ENCODE measurements around the gene CMTM4.
"Not testable (repeated sequence)": the region's sequence is repeated elsewhere in the genome, so short reads cannot be mapped to it uniquely, and the experiment has no call there.

Gene CMTM4

DNA sequence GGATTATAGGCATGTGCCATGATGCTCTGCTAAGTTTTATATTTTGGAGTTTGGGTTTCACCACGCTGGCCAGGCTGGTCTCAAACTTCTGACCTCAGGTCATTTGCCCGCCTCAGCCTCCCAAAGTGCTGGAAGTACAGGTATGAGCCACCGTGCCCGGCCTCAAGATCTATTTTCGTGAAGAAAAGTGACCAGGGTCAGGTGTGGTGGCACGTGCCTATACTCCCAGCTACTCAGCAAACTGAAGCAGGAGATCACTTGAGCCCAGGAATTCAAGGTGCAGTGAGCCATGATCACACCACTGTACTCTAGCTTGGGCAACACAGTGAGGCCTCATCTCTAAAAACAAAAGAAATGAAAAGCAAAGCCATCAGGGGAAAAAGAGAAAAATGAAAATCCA is 18.7 kb downstream of the CMTM4 start:
- Histone ChIP-seq H3K4me1 (ENCODE audit: control insufficient read depth in 5 of 5, insufficient read depth in 5 of 5, low read length in 5 of 5) (no peaks in the 10 kb centered on the region), H3K36me3 (ENCODE audit: control insufficient read depth in 5 of 5, insufficient read depth in 5 of 5, low read length in 5 of 5) (peaks cover 0 to 3% (median 0%) of the 10 kb centered on the region in 5 donors), H3K27me3 (ENCODE audit: control insufficient read depth in 5 of 5, insufficient read depth in 4 of 5, low read length in 5 of 5) (no peaks in the 10 kb centered on the region), H3K9ac (ENCODE audit: low read length in 5 of 5) (no peak overlapping the region), H3K4me3 (ENCODE audit: low read depth in 1 of 5, low read length in 5 of 5) (no peak overlapping the region), H3K27ac (ENCODE audit: low read depth, low read length) (no peak overlapping the region), H3K9me3 (ENCODE audit: control insufficient read depth in 5 of 5, low read length in 5 of 5) (no peaks in the 10 kb centered on the region)

DNA sequence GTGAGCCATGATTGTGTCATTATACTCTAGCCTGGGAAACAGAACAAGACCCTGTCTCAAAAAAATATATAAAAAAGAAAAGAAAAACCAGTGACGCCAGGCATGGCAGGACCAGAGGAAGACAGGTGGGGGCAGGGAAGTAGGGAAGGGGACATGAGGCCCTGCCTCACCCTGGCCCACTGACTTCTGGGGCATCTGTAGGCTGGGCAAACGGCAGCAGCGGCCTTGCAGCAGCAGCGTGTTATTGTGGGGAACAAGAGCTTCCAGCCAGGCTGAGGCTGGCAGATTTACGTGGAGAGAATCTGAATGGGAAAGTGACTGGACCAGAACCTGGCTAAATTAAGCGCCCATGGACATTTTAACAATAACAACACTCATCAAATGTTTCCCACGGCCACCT is 19.4 kb downstream of the CMTM4 start:
- Histone ChIP-seq H3K9ac (ENCODE audit: low read length in 5 of 5) (no peak overlapping the region), H3K4me3 (ENCODE audit: low read depth in 1 of 5, low read length in 5 of 5) (no peak overlapping the region), H3K27ac (ENCODE audit: low read depth, low read length) (no peak overlapping the region), H3K9me3 (ENCODE audit: control insufficient read depth in 5 of 5, low read length in 5 of 5) (no peaks in the 10 kb centered on the region), H3K27me3 (ENCODE audit: control insufficient read depth in 5 of 5, insufficient read depth in 4 of 5, low read length in 5 of 5) (no peaks in the 10 kb centered on the region), H3K4me1 (ENCODE audit: control insufficient read depth in 5 of 5, insufficient read depth in 5 of 5, low read length in 5 of 5) (no peaks in the 10 kb centered on the region), H3K36me3 (ENCODE audit: control insufficient read depth in 5 of 5, insufficient read depth in 5 of 5, low read length in 5 of 5) (peaks cover 0 to 3% (median 0%) of the 10 kb centered on the region in 5 donors)

DNA sequence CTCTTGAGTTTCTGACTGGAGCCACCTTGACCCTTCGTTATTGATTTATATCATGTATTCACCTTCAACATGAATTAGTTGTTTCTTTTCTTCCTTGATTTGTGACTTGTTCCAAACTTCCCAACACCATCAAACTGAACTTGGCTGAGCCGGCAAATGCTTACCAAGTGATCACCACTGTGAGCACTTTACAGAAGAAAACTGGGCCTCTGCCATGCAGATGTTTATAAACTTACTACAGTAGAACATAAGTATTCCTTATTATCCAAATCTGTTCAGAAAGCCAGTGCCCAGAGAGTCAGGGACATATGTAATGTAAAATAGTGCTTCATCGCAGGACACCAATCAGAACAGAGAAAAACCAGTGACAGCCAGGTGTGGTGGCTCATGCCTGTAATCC is 19.9 kb downstream of the CMTM4 start:
- Histone ChIP-seq H3K4me1 (ENCODE audit: control insufficient read depth in 5 of 5, insufficient read depth in 5 of 5, low read length in 5 of 5) (no peaks in the 10 kb centered on the region), H3K27ac (ENCODE audit: low read depth, low read length) (no peak overlapping the region), H3K36me3 (ENCODE audit: control insufficient read depth in 5 of 5, insufficient read depth in 5 of 5, low read length in 5 of 5) (peaks cover 0 to 3% (median 0%) of the 10 kb centered on the region in 5 donors), H3K9ac (ENCODE audit: low read length in 5 of 5) (no peak overlapping the region), H3K27me3 (ENCODE audit: control insufficient read depth in 5 of 5, insufficient read depth in 4 of 5, low read length in 5 of 5) (no peaks in the 10 kb centered on the region), H3K4me3 (ENCODE audit: low read depth in 1 of 5, low read length in 5 of 5) (no peak overlapping the region), H3K9me3 (ENCODE audit: control insufficient read depth in 5 of 5, low read length in 5 of 5) (no peaks in the 10 kb centered on the region)

DNA sequence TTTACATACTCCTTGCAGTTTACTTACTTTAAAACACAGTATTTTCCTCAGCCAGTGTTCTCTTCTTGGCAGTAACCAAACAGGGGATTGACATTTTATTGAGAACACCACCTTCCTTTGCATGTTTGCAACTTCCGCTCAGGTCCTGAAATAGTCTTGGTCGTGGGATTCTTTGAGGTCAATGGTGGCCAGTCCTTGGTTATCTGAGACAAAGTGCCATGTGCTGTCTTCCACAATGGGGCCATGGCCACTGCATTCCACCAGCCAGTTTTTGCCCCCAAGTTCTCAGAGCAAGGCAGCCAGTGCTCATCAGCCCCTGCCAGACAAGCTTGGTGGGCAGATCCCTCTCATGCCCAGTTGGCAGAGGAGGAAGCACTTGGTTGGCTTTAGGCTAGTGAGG is 22.9 kb downstream of the CMTM4 start:
- Histone ChIP-seq H3K36me3 (ENCODE audit: control insufficient read depth in 5 of 5, insufficient read depth in 5 of 5, low read length in 5 of 5) (peaks cover 0 to 3% (median 0%) of the 10 kb centered on the region in 5 donors), H3K27ac (ENCODE audit: low read depth, low read length) (no peak overlapping the region), H3K4me3 (ENCODE audit: low read depth in 1 of 5, low read length in 5 of 5) (no peak overlapping the region), H3K27me3 (ENCODE audit: control insufficient read depth in 5 of 5, insufficient read depth in 4 of 5, low read length in 5 of 5) (no peaks in the 10 kb centered on the region), H3K9ac (ENCODE audit: low read length in 5 of 5) (no peak overlapping the region), H3K4me1 (ENCODE audit: control insufficient read depth in 5 of 5, insufficient read depth in 5 of 5, low read length in 5 of 5) (no peaks in the 10 kb centered on the region), H3K9me3 (ENCODE audit: control insufficient read depth in 5 of 5, low read length in 5 of 5) (no peaks in the 10 kb centered on the region)

DNA sequence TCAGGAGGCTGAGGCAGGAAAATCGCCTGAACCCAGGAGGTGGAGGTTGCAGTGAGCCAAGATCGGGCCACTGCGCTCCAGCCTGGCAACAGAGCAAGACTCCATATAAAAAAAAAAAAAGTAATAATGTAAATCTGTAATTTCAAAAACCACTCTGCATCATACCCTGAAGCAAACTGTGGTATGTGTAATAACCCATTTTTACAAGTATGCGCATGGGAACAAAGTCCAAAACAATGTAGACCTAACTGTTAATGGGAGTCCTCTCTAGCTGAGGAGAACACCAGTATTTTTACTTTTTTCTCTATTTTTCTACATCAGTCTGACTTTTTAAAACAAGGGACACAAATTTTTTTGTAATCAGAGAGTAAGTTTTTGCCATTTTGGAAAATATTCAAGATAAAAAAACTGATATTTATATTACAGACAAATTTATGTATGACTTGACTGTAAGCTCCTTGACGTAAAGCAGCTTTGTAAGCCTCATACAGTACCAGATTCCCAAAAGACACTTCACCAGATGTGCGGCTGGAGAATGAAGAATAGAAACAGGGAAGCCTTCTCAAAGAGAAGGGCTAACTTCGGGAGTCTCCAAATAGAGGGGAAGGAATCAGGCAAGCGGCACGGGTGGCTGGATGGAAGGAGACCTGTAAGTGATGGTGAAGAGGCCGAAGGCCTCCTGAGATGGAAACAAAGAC is 25.7 kb downstream of the CMTM4 start:
- Histone ChIP-seq H3K27ac (ENCODE audit: low read depth, low read length) (no peak overlapping the region), H3K27me3 (ENCODE audit: control insufficient read depth in 5 of 5, insufficient read depth in 4 of 5, low read length in 5 of 5) (no peaks in the 10 kb centered on the region), H3K9ac (ENCODE audit: low read length in 5 of 5) (no peak overlapping the region), H3K4me3 (ENCODE audit: low read depth in 1 of 5, low read length in 5 of 5) (no peak overlapping the region), H3K4me1 (ENCODE audit: control insufficient read depth in 5 of 5, insufficient read depth in 5 of 5, low read length in 5 of 5) (no peaks in the 10 kb centered on the region), H3K36me3 (ENCODE audit: control insufficient read depth in 5 of 5, insufficient read depth in 5 of 5, low read length in 5 of 5) (no peaks in the 10 kb centered on the region), H3K9me3 (ENCODE audit: control insufficient read depth in 5 of 5, low read length in 5 of 5) (no peaks in the 10 kb centered on the region)

DNA sequence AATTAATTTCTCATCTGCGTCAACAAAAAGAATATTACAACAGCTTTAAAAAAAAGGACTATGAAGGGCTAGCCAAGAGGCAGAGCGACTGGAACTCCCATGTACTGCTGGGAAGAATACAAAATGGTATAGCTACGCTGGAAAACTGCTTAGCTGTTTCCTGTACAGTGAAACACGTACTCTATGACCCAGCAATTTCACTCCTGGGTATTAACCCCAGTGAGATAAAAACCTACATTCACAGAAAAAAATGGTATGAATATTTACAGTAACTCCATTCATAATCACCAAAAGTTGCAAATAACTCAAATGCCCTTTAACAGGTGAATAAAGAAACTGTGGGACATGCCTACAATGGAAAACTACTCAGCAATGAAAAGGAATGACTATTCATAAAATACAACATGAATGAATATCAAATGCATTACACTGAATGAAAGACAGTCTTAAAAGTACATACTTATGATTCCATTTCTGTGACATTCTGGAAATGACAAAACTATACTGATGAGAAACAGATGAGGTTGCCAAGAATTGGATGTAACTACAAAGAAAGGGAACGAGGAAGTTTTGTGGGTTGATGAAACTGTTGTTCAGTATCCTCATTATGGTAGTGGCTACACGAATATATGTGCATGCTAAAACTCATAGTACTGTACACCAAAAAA is 27.6 kb downstream of the CMTM4 start:
- H3K4me3 ChIP-seq (ENCODE audit: low read depth in 1 of 5, low read length in 5 of 5): no peak overlapping the region
- H3K4me1 ChIP-seq (ENCODE audit: control insufficient read depth in 5 of 5, insufficient read depth in 5 of 5, low read length in 5 of 5): no peaks in the 10 kb centered on the region
- no peaks in the 10 kb centered on the region for H3K27me3 ChIP-seq (ENCODE audit: control insufficient read depth in 5 of 5, insufficient read depth in 4 of 5, low read length in 5 of 5)
- H3K9ac ChIP-seq (ENCODE audit: low read length in 5 of 5): no peak overlapping the region
- H3K9me3 ChIP-seq (ENCODE audit: control insufficient read depth in 5 of 5, low read length in 5 of 5): no peaks in the 10 kb centered on the region
- no peaks in the 10 kb centered on the region for H3K36me3 ChIP-seq (ENCODE audit: control insufficient read depth in 5 of 5, insufficient read depth in 5 of 5, low read length in 5 of 5)
- H3K27ac ChIP-seq (ENCODE audit: low read depth, low read length): no peak overlapping the region

DNA sequence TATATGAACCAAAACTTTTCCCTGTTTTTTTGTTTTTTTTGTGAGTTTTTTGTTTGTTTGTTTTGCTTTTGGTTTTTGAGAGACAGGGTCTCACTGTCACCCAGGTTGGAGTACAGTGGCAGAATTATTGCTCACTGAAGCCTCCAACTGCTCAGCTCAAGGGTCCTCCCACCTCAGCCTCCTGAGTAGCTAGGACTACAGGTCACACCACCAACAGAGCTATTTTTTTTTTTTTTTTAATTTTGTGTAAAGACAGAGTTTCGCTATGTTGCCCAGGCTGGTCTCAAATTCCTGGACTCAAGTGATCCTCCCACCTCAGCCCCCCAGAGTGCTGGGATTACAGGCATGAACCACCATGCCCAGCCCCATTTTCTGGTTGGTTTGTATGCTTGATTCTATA is 28.6 kb downstream of the CMTM4 start:
- H3K9ac ChIP-seq (ENCODE audit: low read length in 5 of 5): no peak overlapping the region
- H3K27me3 ChIP-seq (ENCODE audit: control insufficient read depth in 5 of 5, insufficient read depth in 4 of 5, low read length in 5 of 5): no peaks in the 10 kb centered on the region
- no peaks in the 10 kb centered on the region for H3K4me1 ChIP-seq (ENCODE audit: control insufficient read depth in 5 of 5, insufficient read depth in 5 of 5, low read length in 5 of 5)
- no peaks in the 10 kb centered on the region for H3K36me3 ChIP-seq (ENCODE audit: control insufficient read depth in 5 of 5, insufficient read depth in 5 of 5, low read length in 5 of 5)
- no peak overlapping the region for H3K4me3 ChIP-seq (ENCODE audit: low read depth in 1 of 5, low read length in 5 of 5)
- no peak overlapping the region for H3K27ac ChIP-seq (ENCODE audit: low read depth, low read length)
- H3K9me3 ChIP-seq (ENCODE audit: control insufficient read depth in 5 of 5, low read length in 5 of 5): no peaks in the 10 kb centered on the region

DNA sequence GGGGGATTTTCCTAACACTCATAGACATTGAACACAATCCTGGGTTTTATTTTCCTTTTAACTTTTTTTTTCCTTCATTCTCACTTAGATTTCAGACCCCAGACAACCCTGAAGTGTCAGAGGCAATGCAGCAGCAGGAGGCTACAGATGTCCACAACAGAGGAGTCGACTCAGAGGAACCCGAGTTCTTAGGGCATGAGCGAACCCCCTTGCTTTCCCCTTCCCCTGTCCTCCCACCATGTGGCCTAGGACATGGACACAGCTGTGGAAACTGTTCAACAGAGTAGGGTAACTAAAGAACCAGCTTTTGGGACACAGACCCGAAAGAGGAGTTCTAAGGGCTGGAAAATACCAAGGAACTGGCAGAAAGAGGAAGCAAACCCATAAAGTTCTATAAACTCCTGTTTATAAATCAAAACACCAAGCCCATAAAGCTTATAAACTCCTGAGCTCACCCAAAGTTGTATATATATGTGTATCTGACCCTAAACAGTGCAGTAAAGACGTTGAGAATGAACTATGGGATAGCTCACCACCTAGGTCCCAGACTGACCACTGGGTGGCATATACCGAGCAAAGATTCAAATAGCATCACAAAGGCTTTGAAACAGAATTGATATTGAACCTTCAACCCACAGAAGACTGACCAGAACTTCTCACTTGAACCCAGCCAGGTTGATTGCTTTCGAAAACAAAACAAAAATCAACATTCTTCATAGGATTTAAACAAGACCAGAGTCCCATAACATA is 33.9 kb downstream of the CMTM4 start:
- Histone ChIP-seq H3K27ac (ENCODE audit: low read depth, low read length) (no peak overlapping the region), H3K27me3 (ENCODE audit: control insufficient read depth in 5 of 5, insufficient read depth in 4 of 5, low read length in 5 of 5) (no peaks in the 10 kb centered on the region), H3K4me3 (ENCODE audit: low read depth in 1 of 5, low read length in 5 of 5) (no peak overlapping the region), H3K4me1 (ENCODE audit: control insufficient read depth in 5 of 5, insufficient read depth in 5 of 5, low read length in 5 of 5) (peaks cover 0 to 11% (median 8%) of the 10 kb centered on the region in 5 donors), H3K36me3 (ENCODE audit: control insufficient read depth in 5 of 5, insufficient read depth in 5 of 5, low read length in 5 of 5) (no peaks in the 10 kb centered on the region), H3K9me3 (ENCODE audit: control insufficient read depth in 5 of 5, low read length in 5 of 5) (no peaks in the 10 kb centered on the region), H3K9ac (ENCODE audit: low read length in 5 of 5) (no peak overlapping the region)

DNA sequence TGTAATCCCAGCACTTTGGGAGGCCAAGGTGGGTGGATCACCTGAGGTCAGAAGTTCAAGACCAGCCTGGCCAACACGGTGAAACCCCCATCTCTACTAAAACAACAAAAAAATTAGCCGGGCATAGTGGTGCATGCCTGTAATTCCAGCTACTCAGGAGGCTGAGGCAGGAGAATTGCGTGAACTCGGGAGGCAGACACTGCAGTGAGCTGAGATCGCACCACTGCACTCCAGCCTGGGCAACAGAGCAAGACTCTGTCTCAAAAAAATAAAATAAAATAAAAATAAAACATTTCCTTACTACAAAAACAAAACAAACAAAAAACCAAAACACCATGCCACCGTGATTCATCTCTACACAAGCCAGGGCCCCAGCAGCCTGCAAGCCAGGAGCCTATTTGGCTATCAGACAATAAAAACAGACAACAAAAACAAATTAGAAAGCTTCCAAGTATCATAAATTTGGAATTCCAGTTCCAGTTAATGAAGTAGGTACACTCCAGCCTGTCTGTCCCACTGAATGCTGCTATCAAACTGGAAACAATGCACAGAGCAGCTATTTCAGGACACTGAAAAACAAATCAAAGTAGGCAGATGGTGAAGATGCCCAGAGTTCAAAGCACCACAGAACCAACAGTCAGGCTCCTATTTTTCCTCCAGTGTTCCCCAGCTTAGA is 34.7 kb downstream of the CMTM4 start:
- H3K27ac ChIP-seq (ENCODE audit: low read depth, low read length); H3K9ac ChIP-seq (ENCODE audit: low read length in 5 of 5); H3K9me3 ChIP-seq (ENCODE audit: control insufficient read depth in 5 of 5, low read length in 5 of 5); H3K27me3 ChIP-seq (ENCODE audit: control insufficient read depth in 5 of 5, insufficient read depth in 4 of 5, low read length in 5 of 5); H3K36me3 ChIP-seq (ENCODE audit: control insufficient read depth in 5 of 5, insufficient read depth in 5 of 5, low read length in 5 of 5); H3K4me3 ChIP-seq (ENCODE audit: low read depth in 1 of 5, low read length in 5 of 5): not testable (repeated sequence)
- H3K4me1 ChIP-seq (ENCODE audit: control insufficient read depth in 5 of 5, insufficient read depth in 5 of 5, low read length in 5 of 5): peaks cover 0 to 11% (median 8%) of the 10 kb centered on the region in 5 donors

DNA sequence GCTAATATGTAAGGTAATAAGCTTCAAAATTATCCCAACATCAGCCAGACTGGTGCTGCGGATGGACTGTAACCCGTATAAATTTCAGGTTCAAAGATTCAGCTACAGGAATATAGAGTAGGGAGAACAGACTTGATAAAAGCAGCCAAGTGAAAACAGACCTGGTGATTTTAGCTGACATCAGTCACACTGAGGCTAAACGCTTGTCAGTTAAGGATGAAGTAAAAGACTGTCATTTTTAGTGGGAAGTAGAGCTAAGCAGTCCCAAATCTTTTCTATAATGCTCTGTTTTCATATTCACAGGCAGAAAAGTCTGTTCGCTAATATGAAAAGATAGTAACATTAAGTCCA is 35.4 kb downstream of the CMTM4 start:
- no peaks in the 10 kb centered on the region for H3K9me3 ChIP-seq (ENCODE audit: control insufficient read depth in 5 of 5, low read length in 5 of 5)
- H3K27ac ChIP-seq (ENCODE audit: low read depth, low read length): no peak overlapping the region
- no peaks in the 10 kb centered on the region for H3K27me3 ChIP-seq (ENCODE audit: control insufficient read depth in 5 of 5, insufficient read depth in 4 of 5, low read length in 5 of 5)
- H3K36me3 ChIP-seq (ENCODE audit: control insufficient read depth in 5 of 5, insufficient read depth in 5 of 5, low read length in 5 of 5): no peaks in the 10 kb centered on the region
- peaks cover 0 to 11% (median 8%) of the 10 kb centered on the region in 5 donors for H3K4me1 ChIP-seq (ENCODE audit: control insufficient read depth in 5 of 5, insufficient read depth in 5 of 5, low read length in 5 of 5)
- no peak overlapping the region for H3K4me3 ChIP-seq (ENCODE audit: low read depth in 1 of 5, low read length in 5 of 5)
- peak overlapping the region in 4 of 5 donors; percentile 3 to 45 (median 32) for H3K9ac ChIP-seq (ENCODE audit: low read length in 5 of 5)
